Heart left ventricle (tissue), 13 donors: Measurements from ENCODE around the gene SCFD2.

Experiments used
- CTCF ChIP-seq, 12 donors: fragments of 200-600 bp; sonication (generic) in 4 of 12; IDR thresholded peaks; one replicate each; pipeline versions ENCODE4 v1.5.0 to v1.8.0; 2018 to 2022; ENCODE audit warnings: antibody characterized with exemption in 12 of 12, mild to moderate bottlenecking in 5 of 12
- POLR2A ChIP-seq, 2 donors: fragments of 450-650 bp; IDR thresholded peaks; one replicate each; pipeline ENCODE4 v1.6.1; 2017; ENCODE audit warnings: antibody characterized with exemption in 2 of 2, mild to moderate bottlenecking in 2 of 2, moderate library complexity in 2 of 2
- donor health status: ischemic (EF 13 %, LVEDD 7.1; RV severe dilation, severe dysfunction).
- donor health status: DM: no; HTN: yes; CAD: no.
- donor health status: DM: no; HTN: no; CAD: no.
- donor health status: ischemic (EF 25% LVEDD 6.9; RV normal size, moderate dysfunction).
- donor health status: ischemic (EF 25% LVEDD 5.7; RV mildly dilated, moderate dysfunction).
- donor health status: ischemic (EF 35%, LVEDD 5.7; RV mildly dilated, moderate dysfunction).
- donor health status: nonischemic (EF 11% LVEDD 7.7; RV severe dilation, severe dysfunction).
- donor health status: DM: yes; HTN: yes; CAD: no.
- donor health status: PGD.
- donor health status: ischemic (EF 29% LVEDD 5.4; RV normal size, mild dysfunction).
- donor health status: nonischemic (EF 23%, LVEDD 6.1; RV moderate dilation, normal function).

- TF ChIP-seq CTCF (IDR thresholded peaks at IDR 0.05) (no peak), POLR2A (IDR thresholded peaks at IDR 0.05) (no peak)
These were observed 277.7 kb downstream of the SCFD2 start for GRCh38 chr4:53088152-53088551.
